Neural progenitor cell (in vitro differentiated cells): Measurements from ENCODE around the gene CENPP. TPM values are rescaled to one million over a fixed set of nuclear protein-coding genes. Genes with fewer than 3 reads are reported as not detected.

ENCODE experiments used
- DNase-seq: peaks from one replicate; pipeline ENCODE4 v3.0.0-alpha.2; 2016; ENCODE audit warnings: low spot score
- H2AFZ ChIP-seq: fragments of 200-600 bp; sonication (generic); replicated peaks from 2 replicates; pipeline ENCODE4 v1.6.1; 2016; ENCODE audit warnings: antibody characterized with exemption
- H3F3A ChIP-seq: fragments of 200-600 bp; sonication (generic); 2 replicates; pipeline ENCODE4 v1.6.1; 2016; ENCODE audit warnings: antibody characterized with exemption, low read depth
- H3K27ac ChIP-seq: fragments of 200-600 bp; sonication (generic); 2 replicates; pipeline ENCODE4 v1.5.1; 2016; ENCODE audit warnings: mild to moderate bottlenecking
- H3K27me3 ChIP-seq: fragments of 200-600 bp; sonication (generic); 2 replicates; pipeline ENCODE4 v1.6.1; 2016; ENCODE audit warnings: mild to moderate bottlenecking, moderate library complexity
- H3K36me3 ChIP-seq: fragments of 200-600 bp; sonication (generic); 2 replicates; pipeline ENCODE4 v1.5.1; 2016
- H3K4me1 ChIP-seq: fragments of 200-600 bp; sonication (generic); 2 replicates; pipeline ENCODE4 v1.6.1; 2016; ENCODE audit warnings: mixed run types
- H3K4me2 ChIP-seq: fragments of 200-600 bp; sonication (generic); 2 replicates; pipeline ENCODE4 v1.6.1; 2016
- H3K4me3 ChIP-seq: fragments of 200-600 bp; sonication (generic); 2 replicates; pipeline ENCODE4 v1.5.1; 2016
- H3K79me2 ChIP-seq: fragments of 200-600 bp; sonication (generic); 2 replicates; pipeline ENCODE4 v1.6.1; 2016; ENCODE audit warnings: low read depth
- H3K9ac ChIP-seq: fragments of 200-600 bp; sonication (generic); 2 replicates; pipeline ENCODE4 v1.6.1; 2016
- H3K9me3 ChIP-seq: fragments of 200-600 bp; sonication (generic); 2 replicates; pipeline ENCODE4 v1.5.1; 2016; ENCODE audit warnings: low read depth
- H4K20me1 ChIP-seq: fragments of 200-600 bp; sonication (generic); 2 replicates; pipeline ENCODE4 v1.6.1; 2016; ENCODE audit warnings: low read depth
- H3K27ac Mint-ChIP-seq: 3 replicates; pipeline ENCODE4 v1.8.0; 2021; ENCODE audit warnings: mixed read lengths
- H3K27me3 Mint-ChIP-seq: 2 replicates; pipeline ENCODE4 v1.8.0; 2022; ENCODE audit warnings: low read depth, mild to moderate bottlenecking, inconsistent platforms, moderate library complexity, mixed read lengths; ENCODE audit not compliant: insufficient read depth
- H3K36me3 Mint-ChIP-seq: 3 replicates; pipeline ENCODE4 v1.8.0; 2021; ENCODE audit warnings: mixed read lengths
- H3K4me1 Mint-ChIP-seq: 3 replicates; pipeline ENCODE4 v1.8.0; 2021; ENCODE audit warnings: mixed read lengths
- H3K4me3 Mint-ChIP-seq: 3 replicates; pipeline ENCODE4 v1.8.0; 2021; ENCODE audit warnings: mild to moderate bottlenecking, moderate library complexity, mixed read lengths
- H3K9me3 Mint-ChIP-seq: 3 replicates; pipeline ENCODE4 v1.8.0; 2020; ENCODE audit warnings: mixed read lengths
- CTCF ChIP-seq: fragments of 200-600 bp; sonication (generic); IDR thresholded peaks from 2 replicates; pipeline ENCODE4 v1.5.1; 2017; ENCODE audit warnings: antibody characterized with exemption, mild to moderate bottlenecking
- EZH2 ChIP-seq: fragments of 200-600 bp; sonication (generic); IDR thresholded peaks from 2 replicates; pipeline ENCODE4 v1.6.1; 2017; ENCODE audit warnings: antibody characterized with exemption, mild to moderate bottlenecking, moderate library complexity
- EZH2phosphoT487 ChIP-seq: fragments of 200-600 bp; sonication (generic); IDR thresholded peaks from 2 replicates; pipeline ENCODE4 v1.6.1; 2017; ENCODE audit warnings: antibody characterized with exemption
- total RNA-seq: library from RNA; depleted of rRNA; stranded (reverse); fragments of >200 nt; gene quantifications from 2 replicates; pipeline ENCODE4 v1.2.3, GENCODE V29; 2015; ENCODE audit warnings: low replicate concordance

CENPP gene
- total RNA-seq, 1 donor from 2014 or later = 10.7 TPM

- no peaks in the 10 kb centered on the region for H3K4me1 ChIP-seq
- no peaks in the 10 kb centered on the region for H3K36me3 Mint-ChIP-seq
These were observed 100.9 kb downstream of the CENPP start for GRCh38 chr9:92426501-92427145.

GRCh38 chr9:92429836-92430235 is 104.1 kb downstream of the CENPP start:
- Histone ChIP-seq H3K9me3 (no peaks in the 10 kb centered on the region), H3K27ac (no peak overlapping the region), H3K4me1 (no peaks in the 10 kb centered on the region), H3K4me2 (no peak overlapping the region), H4K20me1 (no peaks in the 10 kb centered on the region), H3K27me3 (no peaks in the 10 kb centered on the region), H3F3A (no peaks in the 10 kb centered on the region), H3K36me3 (no peaks in the 10 kb centered on the region), H3K4me3 (no peak overlapping the region), H3K9ac (no peak overlapping the region), H2AFZ (no peak overlapping the region), H3K79me2 (no peaks in the 10 kb centered on the region)
- H3K9me3 Mint-ChIP-seq = no peaks in the 10 kb centered on the region
- H3K4me3 Mint-ChIP-seq = no peak overlapping the region
- no peaks in the 10 kb centered on the region for H3K36me3 Mint-ChIP-seq
- TF ChIP-seq EZH2phosphoT487 (no peak), CTCF (no peak), EZH2 (no peak)
- no peaks in the 10 kb centered on the region for H3K27me3 Mint-ChIP-seq
- no peak overlapping the region for H3K27ac Mint-ChIP-seq
- DNase-seq = no peak
- peaks cover 5% of the 10 kb centered on the region for H3K4me1 Mint-ChIP-seq

More at GRCh38 chr9:92426501-92427145, 100.9 kb downstream of the CENPP start:
- no peak overlapping the region for H3K4me2 ChIP-seq
- no peak overlapping the region for H2AFZ ChIP-seq
- Mint-ChIP-seq H3K4me1 (peaks cover 5% of the 10 kb centered on the region), H3K4me3 (no peak overlapping the region), H3K9me3 (no peaks in the 10 kb centered on the region), H3K27me3 (no peaks in the 10 kb centered on the region), H3K27ac (no peak overlapping the region)
- H4K20me1 ChIP-seq = no peaks in the 10 kb centered on the region
- H3K79me2 ChIP-seq = no peaks in the 10 kb centered on the region
- no peaks in the 10 kb centered on the region for H3K27me3 ChIP-seq
- no peaks in the 10 kb centered on the region for H3K36me3 ChIP-seq
- no peak overlapping the region for H3K4me3 ChIP-seq
- DNase-seq = no peak
- H3K27ac ChIP-seq = no peak overlapping the region
- H3K9me3 ChIP-seq = no peaks in the 10 kb centered on the region
- TF ChIP-seq EZH2 (no peak), CTCF (no peak), EZH2phosphoT487 (no peak)
- no peak overlapping the region for H3K9ac ChIP-seq
- no peaks in the 10 kb centered on the region for H3F3A ChIP-seq

GRCh38 chr9:92432350-92432749 is 106.6 kb downstream of the CENPP start:
- Mint-ChIP-seq H3K4me1 (no peaks in the 10 kb centered on the region), H3K27ac (no peak overlapping the region), H3K4me3 (no peak overlapping the region), H3K36me3 (no peaks in the 10 kb centered on the region), H3K27me3 (no peaks in the 10 kb centered on the region), H3K9me3 (no peaks in the 10 kb centered on the region)
- no peaks in the 10 kb centered on the region for H3K9me3 ChIP-seq
- no peak overlapping the region for H3K9ac ChIP-seq
- no peak for DNase-seq
- H3K27me3 ChIP-seq = no peaks in the 10 kb centered on the region
- no peak overlapping the region for H3K4me2 ChIP-seq
- H3F3A ChIP-seq = no peaks in the 10 kb centered on the region
- no peak overlapping the region for H2AFZ ChIP-seq
- H3K4me1 ChIP-seq = no peaks in the 10 kb centered on the region
- H3K4me3 ChIP-seq = no peak overlapping the region
- no peaks in the 10 kb centered on the region for H3K36me3 ChIP-seq
- no peaks in the 10 kb centered on the region for H4K20me1 ChIP-seq
- TF ChIP-seq CTCF (no peak), EZH2phosphoT487 (no peak), EZH2 (no peak)
- H3K27ac ChIP-seq = no peak overlapping the region
- no peaks in the 10 kb centered on the region for H3K79me2 ChIP-seq
